B cell (primary cell): ENCODE results near the gene CCDC85B. TPM values are rescaled to one million over a fixed set of nuclear protein-coding genes. Genes with fewer than 3 reads are reported as not detected.
A peak's percentile ranks its signal among the peaks of the same experiment; 100 is the strongest.

Source experiments
- ATAC-seq: fragments of 200-7000 bp; cut with Tn5 transposase; one replicate; pipeline ENCODE4 v1.10.0; 2021; ENCODE audit warnings: low read depth, mild to moderate bottlenecking, moderate number of reproducible peaks, moderate library complexity
- CTCF ChIA-PET: fragments of 350-600 bp; sonication (Branson Sonifier 250); formaldehyde crosslinking; loops from one replicate; lab custom pipeline; 2021; ENCODE audit warnings: antibody characterized with exemption, inconsistent platforms; lab: Charles Lee
- POLR2A ChIA-PET: fragments of 350-600 bp; sonication (Branson Sonifier 250); formaldehyde crosslinking; loops from one replicate; lab custom pipeline; 2021; ENCODE audit warnings: antibody characterized with exemption; lab: Charles Lee
- DNase-seq: peaks from one replicate; pipeline ENCODE4 v3.0.0; 2013
- H2AFZ ChIP-seq: 2 replicates; pipeline ENCODE4 v1.6.1; 2012; ENCODE audit warnings: mild to moderate bottlenecking, low read depth, low read length; ENCODE audit not compliant: insufficient read depth, poor library complexity, severe bottlenecking
- H3K27ac ChIP-seq, 2 donors: 1 replicate in 1 of 2; 2 replicates in 1 of 2; pipeline ENCODE4 v1.5.1; 2012 to 2013; ENCODE audit warnings: low read length in 2 of 2, mild to moderate bottlenecking in 2 of 2, moderate library complexity in 1 of 2
- H3K27me3 ChIP-seq, 4 experiments: fragments of 200-600 bp in 1 of 4; sonication (generic) in 1 of 4; replicated peaks in 1 of 4; 1 replicate in 2 of 4; 2 replicates in 2 of 4; pipeline versions ENCODE4 v1.6.1 to v1.7.0; 2013 to 2016; ENCODE audit warnings: low read length in 3 of 4, mild to moderate bottlenecking in 2 of 4, mixed read lengths in 1 of 4, moderate library complexity in 1 of 4; ENCODE audit not compliant: insufficient read depth in 4 of 4, control insufficient read depth in 3 of 4; ENCODE audit errors: control extremely low read depth in 1 of 4
- H3K36me3 ChIP-seq, 2 experiments: replicated peaks in 1 of 2; 1 replicate in 1 of 2; 2 replicates in 1 of 2; pipeline versions ENCODE4 v1.6.1 to v1.7.1; 2013; ENCODE audit warnings: low read length in 1 of 2; ENCODE audit not compliant: insufficient read depth in 2 of 2, control insufficient read depth in 1 of 2; ENCODE audit errors: control extremely low read depth in 1 of 2, extremely low read depth in 1 of 2
- H3K4me1 ChIP-seq, 2 donors: fragments of 200-600 bp in 1 of 2; sonication (generic) in 1 of 2; 1 replicate in 1 of 2; 2 replicates in 1 of 2; pipeline versions ENCODE4 v1.5.1 to v1.6.1; 2013 to 2017; ENCODE audit warnings: low read length in 2 of 2; ENCODE audit not compliant: control insufficient read depth in 2 of 2, insufficient read depth in 2 of 2
- H3K4me2 ChIP-seq: replicated peaks from 2 replicates; pipeline ENCODE3; 2012; ENCODE audit warnings: mild to moderate bottlenecking, low read depth, low read length; ENCODE audit not compliant: poor library complexity, severe bottlenecking
- H3K4me3 ChIP-seq, 5 experiments: fragments of 200-600 bp in 1 of 5; sonication (generic) in 1 of 5; 1 replicate in 3 of 5; 2 replicates in 2 of 5; pipeline versions ENCODE4 v1.5.1 to v1.7.0; 2011 to 2016; ENCODE audit warnings: low read length in 4 of 5, mild to moderate bottlenecking in 4 of 5, low read depth in 2 of 5, control low read depth in 1 of 5, moderate library complexity in 1 of 5; ENCODE audit not compliant: insufficient read depth in 1 of 5; ENCODE audit errors: control extremely low read depth in 1 of 5, extremely low read depth in 1 of 5
- H3K79me2 ChIP-seq: fragments of 200-600 bp; sonication (generic); one replicate; pipeline ENCODE4 v1.6.0; 2016; ENCODE audit warnings: low read length; ENCODE audit not compliant: control insufficient read depth, insufficient read depth
- H3K9ac ChIP-seq: fragments of 200-600 bp; sonication (generic); 2 replicates; pipeline ENCODE4 v1.6.1; 2017; ENCODE audit warnings: mild to moderate bottlenecking, low read length, moderate library complexity
- H3K9me3 ChIP-seq, 3 donors: one replicate each; pipeline versions ENCODE4 v1.6.1 to v1.7.1; 2013; ENCODE audit warnings: low read length in 2 of 3; ENCODE audit not compliant: control insufficient read depth in 2 of 3, insufficient read depth in 1 of 3; ENCODE audit errors: control extremely low read depth in 1 of 3
- H4K20me1 ChIP-seq: 2 replicates; pipeline ENCODE4 v1.6.0; 2012; ENCODE audit warnings: mild to moderate bottlenecking, low read length; ENCODE audit not compliant: insufficient read depth, control insufficient read depth, poor library complexity, severe bottlenecking
- H3K27ac Mint-ChIP-seq: one replicate; pipeline ENCODE4 v1.8.0; 2021; ENCODE audit warnings: mixed read lengths
- H3K27me3 Mint-ChIP-seq: one replicate; pipeline ENCODE4 v1.8.0; 2021; ENCODE audit warnings: mixed read lengths
- H3K4me1 Mint-ChIP-seq: one replicate; pipeline ENCODE4 v1.8.0; 2021; ENCODE audit warnings: mixed read lengths
- H3K4me3 Mint-ChIP-seq: one replicate; pipeline ENCODE4 v1.8.0; 2021; ENCODE audit warnings: mixed read lengths
- H3K9me3 Mint-ChIP-seq: one replicate; pipeline ENCODE4 v1.8.0; 2022; ENCODE audit warnings: mixed read lengths; ENCODE audit not compliant: insufficient read depth
- CTCF ChIP-seq: fragments of 200-600 bp; IDR thresholded peaks from one replicate; pipeline ENCODE4 v1.8.0; 2022; ENCODE audit warnings: antibody characterized with exemption, mild to moderate bottlenecking
- EZH2 ChIP-seq: IDR thresholded peaks from 2 replicates; pipeline ENCODE4 v1.6.1; 2012; ENCODE audit warnings: borderline replicate concordance, low read depth, mild to moderate bottlenecking, moderate library complexity, low read length; ENCODE audit not compliant: insufficient read depth, poor library complexity, severe bottlenecking
- whole genome bisulfite sequencing: methylation state at CpG from one replicate; pipeline ENCODE4 v1.1.5; 2013; ENCODE audit warnings: missing lambda C conversion rate; ENCODE audit not compliant: insufficient coverage; 5-methylcytosine and 5-hydroxymethylcytosine counted together
- intact Hi-C: fragments of 100-400 bp; cut with micrococcal nuclease; formaldehyde crosslinking; loops from one replicate; pipeline ENCODE4 v1.10.0; 2022
- polyA plus RNA-seq: library from polyadenylated mRNA; depleted of rRNA; stranded (reverse); fragments of >200 nt; gene quantifications from 2 replicates; pipeline ENCODE4 v1.2.3, GENCODE V29; 2012
- total RNA-seq, 2 donors: library from RNA; stranded (reverse); fragments of 120-200 nt in 1 of 2; gene quantifications; 1 replicate in 1 of 2; 2 replicates in 1 of 2; pipeline versions ENCODE4 v1.2.3 to v1.2.4, GENCODE V29; 2013 to 2022

CCDC85B gene
- total and polyA plus RNA-seq, 2 donors (not counting 1 experiment from before 2014, with no cell fraction given), result 18.2 to 39.5 TPM

- H3K4me1 ChIP-seq, result peaks cover 16 to 33% of the 10 kb centered on the region in 2 donors
- TF ChIP-seq EZH2 (no peak), CTCF (no peak)
- H3K79me2 ChIP-seq, result peaks cover 30% of the 10 kb centered on the region
- H3K4me1 Mint-ChIP-seq, result peaks cover 27% of the 10 kb centered on the region
- intact Hi-C loops, result no loop called here
- peak; percentile 20 for DNase-seq
- H3K9me3 Mint-ChIP-seq, result no peaks in the 10 kb centered on the region
- peaks cover 0 to 52% of the 10 kb centered on the region in 2 experiments for H3K36me3 ChIP-seq
- WGBS, result 99% methylated on average over 17 of the region's 24 CpGs
- no peaks in the 10 kb centered on the region for H3K27me3 Mint-ChIP-seq
- H4K20me1 ChIP-seq, result peaks cover 34% of the 10 kb centered on the region
- H3K9ac ChIP-seq, result no peak overlapping the region
- no peaks in the 10 kb centered on the region for H3K9me3 ChIP-seq
- H3K27me3 ChIP-seq, result no peaks in the 10 kb centered on the region
- no peak overlapping the region for H3K4me3 Mint-ChIP-seq
- H2AFZ ChIP-seq, result no peak overlapping the region
- H3K4me2 ChIP-seq, result no peak overlapping the region
- CTCF ChIA-PET, result interaction anchor here (1.1 to 8.6 kb wide), 2 partner anchors 10 to 24 kb away, joined by 3 to 244 read pairs; partner anchors contain the start of genes CCDC85B and FIBP
- H3K27ac Mint-ChIP-seq, result no peak overlapping the region
- no peak overlapping the region for H3K4me3 ChIP-seq
- no peak for ATAC-seq
- no peak overlapping the region for H3K27ac ChIP-seq
- POLR2A ChIA-PET, result no interaction called here
Measured at GRCh38 chr11:65862941-65863888, 27.3 kb upstream of the CCDC85B start.
